Measurements from ENCODE around the gene MRPL36. TPM values are rescaled to one million over a fixed set of nuclear protein-coding genes. Genes with fewer than 3 reads are reported as not detected.
A peak's percentile ranks its signal among the peaks of the same experiment; 100 is the strongest.
"Not testable (repeated sequence)": the region's sequence is repeated elsewhere in the genome, so short reads cannot be mapped to it uniquely, and the experiment has no call there.

The MRPL36 gene
- total RNA-seq, 1 donor from 2014 or later = 65.5 TPM

DNA sequence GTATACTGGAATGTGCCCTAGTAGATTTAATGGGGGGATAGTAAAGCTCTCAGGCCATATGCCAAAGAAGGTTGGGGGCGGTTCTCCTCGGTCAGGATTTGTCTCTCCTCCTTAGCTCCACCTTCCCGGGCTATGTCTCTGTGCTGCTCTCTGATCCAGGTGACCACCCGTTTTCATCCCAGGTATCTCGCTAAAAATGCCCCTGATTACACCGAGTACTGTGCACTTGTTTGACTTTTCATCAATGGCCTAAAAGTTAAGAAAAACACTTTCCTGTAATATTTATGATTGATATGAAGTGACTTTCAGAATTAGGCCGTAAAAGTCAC is 2.3 kb upstream of the MRPL36 start:
- no peak for ATAC-seq (ENCODE audit: poor library complexity)
- intact Hi-C loops (cut with DNase I) = loop anchor here (5.0 kb wide), 1 partner anchor 145 kb away; no protein-coding TSS in a partner anchor
- no peak for DNase-seq

DNA sequence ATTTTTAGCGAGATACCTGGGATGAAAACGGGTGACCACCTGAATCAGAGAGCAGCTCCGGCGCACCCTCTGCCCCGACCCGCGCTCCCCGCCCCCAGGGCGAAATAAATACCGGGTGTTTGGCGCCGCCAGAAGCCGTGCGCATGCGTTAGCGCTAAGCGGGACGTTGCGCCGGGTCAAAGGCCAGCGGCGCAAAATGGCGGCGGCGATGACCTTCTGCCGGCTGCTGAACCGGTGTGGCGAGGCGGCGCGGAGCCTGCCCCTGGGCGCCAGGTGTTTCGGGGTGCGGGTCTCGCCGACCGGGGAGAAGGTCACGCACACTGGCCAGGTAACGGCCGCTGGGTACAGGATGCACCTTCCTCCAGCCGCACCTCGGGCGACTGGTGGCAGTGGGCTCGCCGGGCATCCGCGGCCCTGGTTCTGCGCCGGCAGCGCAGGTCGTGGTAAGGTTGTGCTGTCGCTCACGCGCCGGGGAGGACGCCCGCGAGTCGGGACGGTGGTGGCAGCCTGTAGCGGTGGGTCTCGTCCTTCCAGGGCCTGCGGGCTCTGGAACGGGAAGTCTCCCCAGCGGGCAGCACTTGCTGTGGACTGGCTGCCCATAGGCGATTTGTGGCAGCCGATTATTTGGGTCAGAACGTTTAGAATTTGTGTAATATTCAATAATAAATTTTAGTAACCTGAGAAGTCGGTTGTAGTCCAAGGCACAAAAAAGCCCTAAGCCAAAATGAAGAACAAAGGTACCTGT is 1.8 kb upstream of the MRPL36 start, which contains the start of gene NDUFS6:
Gene NDUFS6 (plus strand): TSS at position 186 of the 745 bp plus-strand sequence. CDS start 11 bp downstream, at position 197.
- ATAC-seq (ENCODE audit: poor library complexity) = peak; percentile 83
- intact Hi-C loops (cut with DNase I) = loop anchor here (5.0 kb wide), 1 partner anchor 146 kb away; no protein-coding TSS in a partner anchor
- DNase-seq = peak; percentile 90

DNA sequence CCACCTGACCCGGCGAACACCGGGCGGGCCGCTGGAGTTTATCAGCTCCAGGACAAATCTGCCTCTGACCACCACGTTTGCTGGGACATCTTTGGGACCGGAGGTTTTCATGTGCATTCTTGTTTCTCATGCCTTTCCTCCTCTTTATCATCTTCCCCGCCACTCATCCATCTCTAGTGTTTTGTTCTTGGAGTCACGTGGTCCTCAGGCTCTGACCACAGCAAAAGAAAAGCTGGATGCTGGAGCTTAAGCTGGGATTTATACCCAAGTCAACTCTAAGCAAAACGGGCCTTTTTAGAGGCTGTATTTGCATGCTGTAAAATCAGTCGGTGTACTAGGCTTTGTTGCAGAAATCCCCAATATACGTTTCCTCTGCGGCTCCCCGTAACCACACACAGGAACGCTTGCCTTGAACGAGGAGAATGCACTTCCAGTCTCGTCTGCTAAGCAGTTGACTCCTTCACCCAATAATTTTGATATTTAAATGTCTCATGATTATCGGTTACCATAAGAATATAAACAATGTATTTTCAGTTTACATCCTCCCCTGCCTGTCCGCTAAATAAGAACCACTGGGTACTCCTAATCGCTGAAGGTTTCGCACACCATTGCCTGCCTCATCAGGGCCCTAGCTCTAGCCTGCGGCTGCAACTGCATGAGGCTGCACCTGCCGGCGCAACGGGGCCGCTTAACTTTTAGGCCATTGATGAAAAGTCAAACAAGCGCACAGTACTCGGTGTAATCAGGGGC is 1.0 kb upstream of the MRPL36 start:
- peak; percentile 46 for DNase-seq
- peak; percentile 41 for ATAC-seq (ENCODE audit: poor library complexity)
- intact Hi-C loops (cut with DNase I) = loop anchor here (5.0 kb wide), 1 partner anchor 147 kb away; no protein-coding TSS in a partner anchor

DNA sequence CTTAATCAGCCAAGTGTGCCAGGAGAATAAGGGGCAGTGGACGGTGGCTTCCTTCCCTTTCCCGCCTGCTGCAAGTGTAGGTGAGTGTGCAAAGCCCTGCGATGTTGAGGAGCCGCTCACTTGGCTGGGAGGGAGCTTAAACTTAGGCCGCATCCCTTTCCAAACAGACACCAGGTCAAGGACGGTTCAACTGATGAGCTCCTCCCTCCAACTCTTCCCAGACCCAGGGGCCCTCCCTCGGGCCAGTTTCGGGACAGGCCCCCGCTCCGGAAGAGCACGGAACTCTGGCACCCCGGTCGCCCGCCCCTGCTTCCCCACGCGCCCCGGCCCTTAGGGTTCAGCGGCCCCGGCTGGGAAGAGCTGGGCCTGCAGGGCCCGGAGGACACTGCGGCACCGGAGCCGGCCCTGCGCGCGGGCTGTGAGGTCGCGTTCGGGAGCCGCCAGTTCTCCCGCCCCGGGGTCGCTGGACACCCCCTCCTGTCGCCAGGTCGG is 481 bp downstream of the MRPL36 start:
- DNase-seq = no peak
- ATAC-seq (ENCODE audit: poor library complexity) = peak; percentile 14
- intact Hi-C loops (cut with DNase I) = no loop called here

DNA sequence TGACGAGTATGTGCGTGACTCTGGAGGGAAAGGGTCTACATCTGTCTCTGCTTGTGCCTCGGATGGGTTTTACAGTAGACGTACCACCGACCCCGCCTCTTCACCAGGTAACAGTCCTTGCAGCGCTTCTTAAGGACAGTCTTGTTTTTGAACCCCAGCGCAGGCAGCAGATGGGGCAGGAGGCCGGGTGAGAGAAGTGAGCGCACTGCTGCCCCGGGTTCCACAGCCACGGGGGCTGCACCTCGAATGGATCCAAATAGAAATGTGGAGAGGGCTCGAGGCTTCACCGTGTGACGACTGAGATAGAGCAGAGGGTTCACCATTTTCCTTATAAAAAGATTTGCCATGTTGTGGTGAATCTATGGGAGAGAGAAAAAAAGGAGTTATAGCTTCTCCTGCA is 1.0 kb downstream of the MRPL36 start:
- intact Hi-C loops (cut with DNase I); ATAC-seq (ENCODE audit: poor library complexity): not testable (repeated sequence)

DNA sequence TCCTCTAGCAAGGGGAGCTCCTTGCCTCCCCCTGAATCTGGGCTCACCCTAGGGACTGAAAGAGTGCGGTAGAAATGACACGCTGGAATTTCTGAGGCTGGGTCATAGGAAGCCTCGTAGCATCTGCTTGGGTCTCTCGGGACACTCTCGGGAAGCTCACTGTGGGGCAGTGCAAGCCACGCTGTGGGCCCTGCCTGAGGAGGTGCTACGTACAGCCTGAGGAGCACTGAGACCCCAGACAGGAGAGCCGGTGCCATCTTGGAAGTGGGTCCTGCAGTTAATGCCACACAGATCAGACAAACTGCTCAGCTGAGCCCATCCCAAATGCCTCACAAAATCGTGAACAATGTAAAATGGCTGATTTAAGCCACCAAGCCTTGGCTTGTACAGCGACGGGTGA is 1.8 kb downstream of the MRPL36 start:
- ATAC-seq (ENCODE audit: poor library complexity) = no peak
- intact Hi-C loops (cut with DNase I) = no loop called here
- DNase-seq = no peak

More for the DNA sequence above, 1.0 kb downstream of the MRPL36 start:
- DNase-seq = not testable (repeated sequence)

DNA sequence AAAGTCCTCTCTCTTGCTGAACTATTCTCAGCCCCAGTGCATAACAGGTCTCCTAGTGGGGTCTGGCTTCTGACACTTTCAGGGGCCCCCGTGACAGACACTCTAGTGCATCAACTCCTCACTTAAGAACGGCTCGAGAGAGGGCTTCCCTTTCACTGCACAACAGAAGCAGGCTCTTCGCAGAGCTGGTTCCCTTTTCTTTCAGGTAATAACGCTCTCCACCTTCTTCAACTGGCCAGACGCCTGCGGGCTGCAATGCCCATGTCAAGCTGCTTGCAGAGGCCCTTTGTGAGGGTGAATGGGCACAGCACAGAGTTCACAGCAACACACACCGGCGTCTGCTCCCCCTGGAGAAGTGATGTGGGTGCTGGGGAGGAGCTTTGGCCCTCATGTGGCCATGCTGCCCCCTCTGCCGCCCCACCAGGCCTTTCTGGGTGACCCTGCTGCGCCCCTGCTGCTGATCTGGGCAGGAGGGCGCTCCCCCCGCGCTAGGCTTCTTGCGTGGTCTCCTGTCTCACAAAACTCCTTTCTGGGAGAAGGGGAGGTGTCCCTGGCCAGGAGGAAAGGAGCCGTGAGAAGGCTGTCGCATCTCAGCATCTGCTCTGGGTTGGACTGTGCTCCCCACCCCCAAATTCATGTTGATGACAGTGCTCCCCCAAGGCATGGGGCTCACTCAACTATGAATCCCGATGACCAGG is 2.4 kb downstream of the MRPL36 start:
- intact Hi-C loops (cut with DNase I) = no loop called here
- ATAC-seq (ENCODE audit: poor library complexity) (no peak), DNase-seq (no peak)

DNA sequence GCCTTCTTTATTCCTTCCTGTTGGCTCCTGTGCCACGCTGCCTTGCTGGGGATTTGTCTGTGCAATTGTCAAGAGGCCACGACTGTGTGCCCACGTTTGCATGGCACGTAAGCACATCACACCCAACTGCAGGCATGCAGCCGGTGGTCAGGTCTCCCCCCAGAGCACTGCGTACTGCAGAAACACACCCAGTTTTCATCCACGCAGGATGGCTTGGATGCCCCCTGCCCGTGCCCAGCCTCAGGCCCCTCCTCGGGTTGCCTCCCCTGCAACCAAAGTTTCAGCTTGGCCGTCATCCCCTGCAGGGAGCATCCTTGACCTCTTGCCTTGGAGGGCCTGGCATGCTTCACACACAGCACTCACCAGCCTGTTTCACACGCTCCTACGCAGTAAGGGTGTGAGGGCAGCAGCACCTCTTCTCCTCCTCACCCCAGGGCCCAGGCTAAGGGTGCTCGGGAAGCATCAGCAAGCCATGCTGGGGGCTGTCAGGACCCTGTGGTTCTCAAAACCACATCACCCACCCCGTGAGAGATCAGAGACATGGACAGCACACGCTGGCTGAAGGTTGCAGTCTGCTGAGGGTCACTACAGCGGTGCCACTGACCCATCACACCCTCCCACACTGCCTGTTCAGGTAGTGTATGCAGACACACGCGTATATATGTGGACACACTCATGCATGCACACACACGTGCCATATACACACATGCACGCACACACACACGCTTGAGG is 3.1 kb downstream of the MRPL36 start:
- no peak for ATAC-seq (ENCODE audit: poor library complexity)
- peak; percentile 28 for DNase-seq
- intact Hi-C loops (cut with DNase I) = no loop called here

DNA sequence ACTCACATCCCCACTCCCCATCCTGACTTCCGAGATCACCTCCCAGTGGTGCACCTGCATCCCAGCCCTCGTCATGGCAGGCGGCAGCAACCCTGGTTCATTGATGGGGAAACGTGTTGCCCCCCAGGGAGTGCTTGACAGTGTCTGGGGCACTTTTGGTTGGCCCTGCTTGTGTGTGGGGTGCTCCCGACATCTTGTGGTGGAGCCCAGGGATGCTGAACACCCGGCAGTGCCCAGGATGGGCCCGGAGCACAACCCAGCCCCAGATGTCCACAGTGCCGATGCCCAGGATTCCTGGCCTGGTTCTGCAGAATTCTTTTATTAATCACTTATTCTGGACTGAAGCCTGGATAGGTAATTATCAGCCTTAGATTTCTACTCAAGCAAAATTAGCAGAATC is 3.7 kb downstream of the MRPL36 start:
- intact Hi-C loops (cut with DNase I) = no loop called here

DNA sequence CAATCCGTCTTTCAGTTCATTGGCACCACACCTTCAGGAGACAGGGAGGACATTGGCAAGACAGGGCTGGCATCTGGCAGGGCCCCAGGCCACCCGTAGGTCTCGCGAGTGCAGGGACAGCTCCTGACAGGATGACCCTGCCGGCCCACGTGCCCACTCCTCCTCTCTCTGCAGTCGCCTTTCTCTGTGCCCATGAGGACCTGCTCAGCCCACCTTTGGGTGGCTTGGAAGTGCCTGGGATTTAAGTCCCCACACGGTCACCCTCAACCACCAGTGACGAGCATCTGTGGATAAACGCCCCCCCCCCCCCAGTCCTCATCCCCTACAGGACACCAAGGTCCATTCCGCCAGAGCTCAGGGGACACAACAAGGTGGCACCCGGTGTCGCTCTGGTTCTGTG is 4.1 kb downstream of the MRPL36 start:
- intact Hi-C loops (cut with DNase I) = no loop called here
- DNase-seq (peak; percentile 30), ATAC-seq (ENCODE audit: poor library complexity) (no peak)

More for the DNA sequence above, 3.7 kb downstream of the MRPL36 start:
- no peak for ATAC-seq (ENCODE audit: poor library complexity)
- DNase-seq = no peak

DNA sequence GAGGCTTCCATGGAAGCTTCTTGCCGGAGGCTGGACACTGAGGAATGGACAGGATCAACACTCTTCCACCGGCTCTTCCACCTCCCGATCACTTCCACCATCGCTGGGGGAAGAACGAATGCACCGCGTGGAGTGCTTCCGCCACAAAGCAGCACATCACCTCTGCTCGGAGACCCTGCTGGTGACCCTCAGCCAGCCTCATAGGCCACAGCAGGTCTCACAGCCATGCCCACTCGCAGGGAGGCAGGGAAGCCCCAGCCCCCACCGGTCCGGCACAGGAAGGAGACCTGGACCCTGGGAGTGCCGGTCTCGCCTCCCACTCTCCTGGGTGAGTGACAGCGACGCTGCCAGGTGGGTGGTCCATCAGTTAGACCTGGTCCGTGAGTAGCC is 4.7 kb downstream of the MRPL36 start:
- intact Hi-C loops (cut with DNase I) = no loop called here
- ATAC-seq (ENCODE audit: poor library complexity) = no peak
- DNase-seq = peak; percentile 37

DNA sequence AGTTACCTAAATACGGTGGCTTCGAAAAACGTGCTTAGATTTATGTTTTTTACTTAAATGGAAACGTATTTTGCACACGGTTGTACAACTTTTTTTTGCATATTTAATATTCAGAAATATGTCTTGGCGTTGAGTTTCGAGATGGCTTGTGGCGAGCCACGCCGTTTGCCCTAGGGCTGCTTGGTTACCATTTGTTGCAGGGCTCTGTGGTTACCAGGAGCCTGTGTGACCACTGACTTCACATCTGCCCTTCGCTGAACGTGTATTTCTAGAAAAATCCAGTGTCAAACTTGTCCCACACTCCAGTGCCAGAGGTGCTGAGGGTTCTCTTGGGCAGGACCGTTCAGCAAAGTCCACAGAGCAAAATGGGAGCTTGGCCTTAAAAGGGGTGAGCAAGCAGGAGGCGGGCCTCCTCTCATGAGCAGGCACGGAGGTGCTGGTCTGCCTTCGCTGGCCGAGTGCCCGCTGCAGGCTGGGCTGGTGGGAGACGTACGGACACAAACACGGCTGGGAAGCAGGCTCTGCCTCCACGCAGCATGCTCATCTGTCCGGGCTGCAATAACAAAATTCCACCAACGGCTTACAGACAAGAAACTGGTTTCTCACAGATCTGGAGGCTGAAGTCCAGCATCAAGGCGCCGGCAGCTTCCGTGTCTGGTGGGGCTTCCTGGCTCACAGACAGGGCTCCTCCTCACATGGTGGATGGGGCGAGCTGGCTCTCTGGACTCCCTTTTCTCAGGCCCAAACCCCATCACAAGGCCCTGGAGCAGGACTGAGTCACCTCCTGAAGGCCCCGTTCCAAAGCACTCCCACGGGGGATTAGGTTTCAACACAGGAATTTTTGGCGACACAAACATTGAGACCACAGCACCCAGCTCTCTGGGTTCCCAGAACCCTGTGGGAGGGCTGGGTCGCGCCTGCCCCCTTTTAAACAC is 5.4 kb downstream of the MRPL36 start:
- no peak for ATAC-seq (ENCODE audit: poor library complexity)
- peak; percentile 38 for DNase-seq
- intact Hi-C loops (cut with DNase I) = no loop called here

DNA sequence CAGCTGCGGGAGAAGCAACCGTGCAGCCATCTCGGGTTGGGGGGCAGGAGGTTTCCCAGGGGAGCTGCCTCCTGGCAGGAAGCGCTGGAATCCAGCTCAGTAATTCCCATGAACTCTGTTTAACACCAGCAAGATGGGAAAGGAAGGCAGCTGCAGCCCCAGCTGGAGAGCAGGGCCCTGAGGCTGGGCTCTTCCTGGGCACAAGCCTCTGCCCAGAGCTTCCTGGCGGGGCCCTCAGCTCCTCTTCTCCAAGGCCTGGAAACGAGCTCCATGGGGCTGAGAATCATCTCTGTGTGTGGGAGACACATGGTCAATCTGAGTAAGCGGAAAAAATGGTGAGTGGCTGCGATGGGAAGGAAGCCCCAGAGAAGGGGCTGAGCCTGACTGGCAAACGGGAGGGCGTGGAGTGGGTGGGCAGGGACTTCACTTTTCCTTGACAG is 6.3 kb downstream of the MRPL36 start:
- intact Hi-C loops (cut with DNase I) = no loop called here
- ATAC-seq (ENCODE audit: poor library complexity) (no peak), DNase-seq (peak; percentile 35)

DNA sequence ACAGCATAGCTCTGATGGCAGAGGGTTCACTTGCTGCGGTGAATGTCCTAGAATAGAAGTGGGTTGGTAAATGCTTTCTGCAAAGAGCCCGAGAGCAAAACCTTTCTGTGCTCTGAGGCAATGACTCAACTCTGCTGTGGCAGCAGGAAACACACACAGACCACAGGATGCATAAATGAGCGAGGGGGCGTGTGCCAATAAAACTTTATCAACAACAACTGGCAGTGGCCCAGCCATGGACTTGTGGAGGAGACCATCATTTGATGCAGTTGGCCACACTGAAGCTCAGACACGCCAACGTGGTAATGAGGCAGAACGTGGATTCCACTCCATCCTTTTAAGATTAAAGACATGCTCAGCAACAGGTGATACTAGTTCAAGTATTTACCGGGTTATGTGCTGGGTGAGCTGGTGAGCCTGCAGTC is 6.8 kb downstream of the MRPL36 start:
- DNase-seq (peak; percentile 42), ATAC-seq (ENCODE audit: poor library complexity) (no peak)
- intact Hi-C loops (cut with DNase I) = no loop called here

DNA sequence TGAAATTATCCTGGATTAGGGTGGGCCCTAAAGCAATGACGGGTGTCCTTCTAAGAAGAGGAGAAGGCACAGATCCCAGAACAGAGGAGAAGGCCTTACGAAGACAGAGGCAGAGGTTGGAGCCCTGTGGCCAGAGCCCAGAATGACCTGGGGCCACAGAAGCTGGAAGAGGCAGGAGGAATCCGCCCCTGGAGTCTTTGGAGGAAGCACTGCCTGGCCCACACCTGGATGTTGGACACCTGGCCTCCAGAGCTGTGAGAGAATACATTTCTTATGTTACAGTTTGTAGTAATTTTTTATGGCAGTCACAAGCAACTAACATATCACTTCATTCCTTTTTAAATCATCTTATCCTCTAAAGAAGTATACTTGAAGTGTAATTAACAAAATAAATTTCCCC is 8.5 kb downstream of the MRPL36 start:
- ATAC-seq (ENCODE audit: poor library complexity) (no peak), DNase-seq (no peak)
- intact Hi-C loops (cut with DNase I) = no loop called here

DNA sequence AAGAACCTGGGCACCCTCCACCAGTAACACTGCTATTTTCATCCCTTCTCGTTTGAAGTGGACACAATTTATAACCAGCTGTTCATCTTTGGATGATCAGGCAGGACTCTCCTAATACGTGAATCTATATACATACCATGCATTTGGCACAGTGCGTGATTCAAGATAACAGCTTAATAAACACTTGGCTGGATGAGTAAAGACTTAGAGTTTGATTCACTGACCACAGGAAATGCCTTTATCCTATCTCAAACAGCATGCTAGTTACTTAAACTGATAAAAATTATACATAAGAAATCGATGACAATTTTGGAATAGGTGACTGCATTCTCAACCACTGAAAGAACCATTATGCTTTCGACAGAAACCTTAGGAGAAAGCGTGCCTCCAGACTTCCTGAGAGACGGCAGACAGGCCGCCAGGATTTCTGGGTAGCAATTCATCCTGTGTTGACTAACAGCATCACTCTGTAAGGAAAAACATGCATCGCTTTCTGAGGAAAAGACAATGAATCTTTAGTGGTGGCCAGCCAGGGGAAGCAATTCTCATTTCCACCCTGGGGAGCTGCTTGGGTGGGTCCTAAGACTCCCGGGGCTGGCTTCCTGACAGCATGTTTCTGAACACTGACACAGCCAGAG is 9.7 kb downstream of the MRPL36 start:
- intact Hi-C loops (cut with DNase I) = no loop called here
- DNase-seq = peak; percentile 42
- no peak for ATAC-seq (ENCODE audit: poor library complexity)

DNA sequence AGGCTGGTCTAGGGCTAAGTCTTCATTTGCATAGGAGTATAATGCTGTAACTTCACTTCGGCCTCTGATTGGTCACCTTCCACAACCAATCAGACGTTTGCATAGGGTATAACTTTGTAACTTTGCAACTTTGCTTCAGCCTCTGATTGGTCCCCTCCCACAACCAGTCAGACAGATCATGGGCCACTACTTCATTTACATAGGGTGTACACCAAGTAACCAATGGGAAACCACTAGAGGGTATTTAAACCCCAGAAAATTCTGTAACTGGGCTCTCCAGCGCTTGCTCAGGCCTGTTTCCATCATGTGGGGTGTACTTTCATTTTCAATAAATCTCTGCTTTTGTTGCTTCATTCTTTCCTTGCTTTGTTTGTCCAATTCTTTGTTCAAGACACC is 10.2 kb downstream of the MRPL36 start:
- ATAC-seq (ENCODE audit: poor library complexity); intact Hi-C loops (cut with DNase I); DNase-seq: not testable (repeated sequence)
